DND-41 (cell line): ENCODE measurements around the gene GINS2.

Source experiments
- ATAC-seq: fragments of 200-7000 bp; cut with Tn5 transposase; 3 replicates; pipeline ENCODE4 v1.9.1; 2021; ENCODE audit warnings: low read depth; ENCODE audit not compliant: insufficient read depth
- DNase-seq: peaks from one replicate; pipeline ENCODE4 v3.0.0-alpha.2; 2020
- H2AFZ ChIP-seq: 2 replicates; pipeline ENCODE4 v1.6.0; 2012; ENCODE audit warnings: low read depth, low read length
- H3K27ac ChIP-seq: 2 replicates; pipeline ENCODE4 v1.5.1; 2012; ENCODE audit warnings: low read length, inconsistent platforms
- H3K27me3 ChIP-seq: fragments of 200-600 bp; sonication (generic); 2 replicates; pipeline ENCODE4 v1.6.0; 2012; ENCODE audit warnings: low read length, mild to moderate bottlenecking, inconsistent platforms; ENCODE audit not compliant: insufficient read depth, poor library complexity
- H3K36me3 ChIP-seq: 2 replicates; pipeline ENCODE4 v1.5.1; 2012; ENCODE audit warnings: low read length, inconsistent platforms; ENCODE audit not compliant: insufficient read depth
- H3K4me1 ChIP-seq: 2 replicates; pipeline ENCODE4 v1.5.1; 2012; ENCODE audit warnings: mild to moderate bottlenecking, low read length; ENCODE audit not compliant: insufficient read depth
- H3K4me2 ChIP-seq: 2 replicates; pipeline ENCODE4 v1.6.0; 2012; ENCODE audit warnings: mild to moderate bottlenecking, moderate library complexity, low read length, inconsistent platforms; ENCODE audit not compliant: insufficient read depth
- H3K4me3 ChIP-seq, 2 experiments: fragments of 200-600 bp in 1 of 2; shearing (Covaris generic) in 1 of 2; 2 replicates each; pipeline ENCODE4 v1.5.1; 2012 to 2016; ENCODE audit warnings: inconsistent platforms in 2 of 2, low read length in 2 of 2, mild to moderate bottlenecking in 2 of 2, low read depth in 1 of 2, moderate library complexity in 1 of 2
- H3K79me2 ChIP-seq: 2 replicates; pipeline ENCODE4 v1.6.0; 2012; ENCODE audit warnings: low read length, inconsistent platforms; ENCODE audit not compliant: insufficient read depth
- H3K9ac ChIP-seq: 2 replicates; pipeline ENCODE4 v1.6.0; 2012; ENCODE audit warnings: low read depth, mild to moderate bottlenecking, inconsistent platforms, low read length, moderate library complexity
- H3K9me3 ChIP-seq: 2 replicates; pipeline ENCODE4 v1.5.1; 2012; ENCODE audit warnings: low read length, moderate library complexity, mild to moderate bottlenecking, inconsistent platforms; ENCODE audit not compliant: insufficient read depth, severe bottlenecking
- H4K20me1 ChIP-seq: 2 replicates; pipeline ENCODE4 v1.6.0; 2012; ENCODE audit warnings: low read length; ENCODE audit not compliant: insufficient read depth
- EZH2 ChIP-seq: IDR thresholded peaks from 3 replicates; pipeline ENCODE4 v1.6.1; 2012; ENCODE audit warnings: borderline replicate concordance, low read depth, mild to moderate bottlenecking, moderate library complexity, low read length, inconsistent platforms; ENCODE audit not compliant: severe bottlenecking
- TF ChIP-seq, protein P1 (sequence below): IDR thresholded peaks from 2 replicates; pipeline ENCODE4 v1.5.1; 2012; ENCODE audit warnings: borderline replicate concordance, low read length, moderate library complexity, mild to moderate bottlenecking; ENCODE audit not compliant: poor library complexity, severe bottlenecking; ENCODE audit errors: extremely low read depth

Gene GINS2

DNA sequence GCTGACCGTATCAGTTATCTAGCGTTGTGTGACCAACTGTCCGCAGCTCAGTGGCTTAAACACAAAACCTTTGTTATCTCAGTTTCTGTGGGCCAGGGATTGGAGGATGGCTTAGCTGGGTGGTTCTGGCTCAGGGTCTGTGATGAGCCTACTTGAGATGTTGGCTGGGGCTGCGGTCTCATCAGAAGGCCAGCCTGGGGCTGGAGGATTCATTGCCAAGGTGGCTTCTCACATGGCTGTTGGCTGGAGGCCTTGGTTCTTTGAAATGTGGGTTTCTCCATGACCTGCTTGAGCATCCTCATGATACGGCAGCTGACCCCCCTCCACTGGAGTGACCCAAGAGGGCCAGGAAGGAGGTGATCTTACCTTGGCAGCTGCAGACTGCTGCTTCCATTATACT lies 58.9 kb downstream of the GINS2 start:
- peaks cover 97% of the 10 kb centered on the region for H3K79me2 ChIP-seq
- DNase-seq = no peak
- H3K4me2 ChIP-seq = no peak overlapping the region
- peaks cover 49% of the 10 kb centered on the region for H3K36me3 ChIP-seq
- TF ChIP-seq, protein P1, sequence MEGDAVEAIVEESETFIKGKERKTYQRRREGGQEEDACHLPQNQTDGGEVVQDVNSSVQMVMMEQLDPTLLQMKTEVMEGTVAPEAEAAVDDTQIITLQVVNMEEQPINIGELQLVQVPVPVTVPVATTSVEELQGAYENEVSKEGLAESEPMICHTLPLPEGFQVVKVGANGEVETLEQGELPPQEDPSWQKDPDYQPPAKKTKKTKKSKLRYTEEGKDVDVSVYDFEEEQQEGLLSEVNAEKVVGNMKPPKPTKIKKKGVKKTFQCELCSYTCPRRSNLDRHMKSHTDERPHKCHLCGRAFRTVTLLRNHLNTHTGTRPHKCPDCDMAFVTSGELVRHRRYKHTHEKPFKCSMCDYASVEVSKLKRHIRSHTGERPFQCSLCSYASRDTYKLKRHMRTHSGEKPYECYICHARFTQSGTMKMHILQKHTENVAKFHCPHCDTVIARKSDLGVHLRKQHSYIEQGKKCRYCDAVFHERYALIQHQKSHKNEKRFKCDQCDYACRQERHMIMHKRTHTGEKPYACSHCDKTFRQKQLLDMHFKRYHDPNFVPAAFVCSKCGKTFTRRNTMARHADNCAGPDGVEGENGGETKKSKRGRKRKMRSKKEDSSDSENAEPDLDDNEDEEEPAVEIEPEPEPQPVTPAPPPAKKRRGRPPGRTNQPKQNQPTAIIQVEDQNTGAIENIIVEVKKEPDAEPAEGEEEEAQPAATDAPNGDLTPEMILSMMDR = no peak
- no peak for TF ChIP-seq EZH2
- no peak overlapping the region for H3K9ac ChIP-seq
- ATAC-seq = no peak
- H4K20me1 ChIP-seq = peaks cover 66% of the 10 kb centered on the region
- H3K4me3 ChIP-seq = no peak overlapping the region
- H3K9me3 ChIP-seq = peaks cover 20% of the 10 kb centered on the region
- H2AFZ ChIP-seq = no peak overlapping the region
- H3K27me3 ChIP-seq = no peaks in the 10 kb centered on the region
- no peaks in the 10 kb centered on the region for H3K4me1 ChIP-seq
- H3K27ac ChIP-seq = no peak overlapping the region

DNA sequence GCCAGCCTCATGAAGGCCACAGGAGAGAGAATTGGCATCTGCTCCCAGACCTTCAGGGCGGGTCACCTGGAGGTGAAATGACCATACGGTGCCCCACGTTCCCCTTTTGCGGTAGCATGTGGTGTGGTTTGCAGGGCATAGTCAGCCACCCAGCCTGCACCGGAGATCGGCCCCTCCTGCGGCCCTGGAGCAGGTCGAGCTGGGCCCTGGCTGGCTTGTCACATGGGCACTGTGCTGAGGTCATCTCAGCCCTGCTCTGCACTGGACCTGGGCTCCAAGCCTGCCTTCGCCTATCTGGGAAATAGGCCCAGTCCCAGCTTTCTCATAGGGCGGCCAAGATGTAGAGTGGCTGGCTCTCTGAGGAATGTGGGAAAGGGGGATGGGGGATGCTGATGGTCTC lies 59.4 kb downstream of the GINS2 start:
- H4K20me1 ChIP-seq = peaks cover 66% of the 10 kb centered on the region
- peaks cover 97% of the 10 kb centered on the region for H3K79me2 ChIP-seq
- DNase-seq (no peak), ATAC-seq (no peak)
- TF ChIP-seq, protein P1 = no peak
- no peak for TF ChIP-seq EZH2
- H3K9ac ChIP-seq = no peak overlapping the region
- no peak overlapping the region for H3K4me3 ChIP-seq
- H3K9me3 ChIP-seq = peaks cover 20% of the 10 kb centered on the region
- H3K4me2 ChIP-seq = no peak overlapping the region
- H3K4me1 ChIP-seq = no peaks in the 10 kb centered on the region
- H3K27me3 ChIP-seq = no peaks in the 10 kb centered on the region
- H3K36me3 ChIP-seq = peaks cover 49% of the 10 kb centered on the region
- H3K27ac ChIP-seq = no peak overlapping the region
- no peak overlapping the region for H2AFZ ChIP-seq

DNA sequence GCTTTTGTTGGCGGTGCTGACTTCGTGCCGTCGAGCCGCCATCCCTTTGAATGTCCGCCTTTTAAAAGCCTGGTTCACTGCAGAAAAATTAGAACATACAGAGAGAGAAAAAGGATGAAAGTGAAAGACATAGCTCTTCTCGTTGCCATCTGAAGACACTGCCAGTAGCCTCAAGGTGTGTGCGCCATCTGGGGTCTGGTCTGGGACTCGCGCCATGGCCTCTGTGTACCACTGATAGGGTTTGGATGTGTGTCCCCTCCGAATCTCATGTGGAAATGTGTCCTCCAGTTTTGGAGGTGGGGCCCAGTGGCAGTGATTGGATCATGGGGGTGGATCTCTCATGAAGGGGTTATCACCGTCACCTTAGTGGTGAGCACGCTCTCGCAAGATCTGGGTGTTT lies 60.1 kb downstream of the GINS2 start:
- no peak for DNase-seq
- peaks cover 66% of the 10 kb centered on the region for H4K20me1 ChIP-seq
- H3K27me3 ChIP-seq = no peaks in the 10 kb centered on the region
- no peak overlapping the region for H3K4me2 ChIP-seq
- no peak for ATAC-seq
- no peak overlapping the region for H3K27ac ChIP-seq
- peaks cover 97% of the 10 kb centered on the region for H3K79me2 ChIP-seq
- H3K4me1 ChIP-seq = no peaks in the 10 kb centered on the region
- no peak for TF ChIP-seq EZH2
- TF ChIP-seq, protein P1 = peak; percentile 35
- peaks cover 52% of the 10 kb centered on the region for H3K36me3 ChIP-seq
- H2AFZ ChIP-seq = no peak overlapping the region
- no peak overlapping the region for H3K4me3 ChIP-seq
- H3K9me3 ChIP-seq = peaks cover 20% of the 10 kb centered on the region
- no peak overlapping the region for H3K9ac ChIP-seq

DNA sequence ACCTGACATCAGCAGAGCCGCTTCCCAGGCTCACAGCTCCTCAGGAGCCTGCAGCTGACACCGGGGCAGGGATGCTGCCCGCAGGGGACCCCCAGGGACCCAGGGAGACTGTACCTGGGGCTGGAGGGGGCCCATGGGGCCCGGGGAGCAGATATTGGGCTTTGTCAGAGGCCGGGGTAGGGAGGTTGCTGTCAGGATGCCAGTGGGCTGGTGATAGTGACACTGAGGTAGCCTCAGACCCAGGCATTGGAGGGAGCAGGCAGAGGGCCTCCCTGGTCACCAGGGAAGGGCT lies 60.5 kb downstream of the GINS2 start:
- ATAC-seq (no peak), DNase-seq (no peak)
- Histone ChIP-seq H3K4me1 (no peaks in the 10 kb centered on the region), H3K9ac (no peak overlapping the region), H2AFZ (no peak overlapping the region), H3K27me3 (no peaks in the 10 kb centered on the region), H3K4me2 (no peak overlapping the region), H3K79me2 (peaks cover 98% of the 10 kb centered on the region), H3K9me3 (peaks cover 20% of the 10 kb centered on the region), H4K20me1 (peaks cover 66% of the 10 kb centered on the region), H3K27ac (no peak overlapping the region), H3K36me3 (peaks cover 48% of the 10 kb centered on the region), H3K4me3 (no peak overlapping the region)
- TF ChIP-seq, protein P1 = no peak
- TF ChIP-seq EZH2 = no peak
